HEK293 (cell line): ENCODE data around the gene SLC34A3.

Experiments
- MZF1 ChIP-seq: fragments of 450-650 bp; formaldehyde crosslinking; IDR thresholded peaks from 2 replicates; pipeline ENCODE4 v1.5.1; 2017; ENCODE audit warnings: missing biosample characterization, missing genetic modification characterization, borderline replicate concordance
- PRDM1 ChIP-seq: fragments of 450-650 bp; formaldehyde crosslinking; IDR thresholded peaks from 2 replicates; pipeline ENCODE4; 2016; ENCODE audit warnings: missing biosample characterization, missing genetic modification characterization
- ZFP37 ChIP-seq: fragments of 450-650 bp; formaldehyde crosslinking; IDR thresholded peaks from 2 replicates; pipeline ENCODE4 v1.5.1; 2016; ENCODE audit warnings: missing biosample characterization, missing genetic modification characterization
- ZNF239 ChIP-seq: fragments of 450-650 bp; formaldehyde crosslinking; IDR thresholded peaks from 2 replicates; pipeline ENCODE4 v1.5.1; 2016; ENCODE audit warnings: missing biosample characterization, missing genetic modification characterization
- ZNF394 ChIP-seq: fragments of 450-650 bp; formaldehyde crosslinking; IDR thresholded peaks from 2 replicates; pipeline ENCODE4 v1.5.1; 2016; ENCODE audit warnings: missing biosample characterization, missing genetic modification characterization, mild to moderate bottlenecking, moderate library complexity, borderline replicate concordance
- ZNF501 ChIP-seq: fragments of 450-650 bp; formaldehyde crosslinking; IDR thresholded peaks from 2 replicates; pipeline ENCODE4 v1.5.1; 2016; ENCODE audit warnings: missing biosample characterization, missing genetic modification characterization
- ZNF530 ChIP-seq: fragments of 450-650 bp; formaldehyde crosslinking; IDR thresholded peaks from 2 replicates; pipeline ENCODE4 v1.5.1; 2016; ENCODE audit warnings: low read depth, missing biosample characterization, missing genetic modification characterization
- ZNF707 ChIP-seq: fragments of 450-650 bp; formaldehyde crosslinking; IDR thresholded peaks from 2 replicates; pipeline ENCODE4 v1.5.1; 2016; ENCODE audit warnings: missing biosample characterization, missing genetic modification characterization
- ZNF747 ChIP-seq: fragments of 450-650 bp; formaldehyde crosslinking; IDR thresholded peaks from 2 replicates; pipeline ENCODE4 v1.5.1; 2016; ENCODE audit warnings: missing biosample characterization, missing genetic modification characterization
- TF ChIP-seq, protein P1 (sequence below): fragments of 450-650 bp; formaldehyde crosslinking; IDR thresholded peaks from 2 replicates; pipeline ENCODE4 v1.5.1; 2016; ENCODE audit warnings: missing biosample characterization, missing genetic modification characterization
- TF ChIP-seq, protein P2 (sequence below): fragments of 450-650 bp; formaldehyde crosslinking; IDR thresholded peaks from 2 replicates; pipeline ENCODE4 v1.5.1; 2016; ENCODE audit warnings: missing biosample characterization, missing genetic modification characterization

DNA sequence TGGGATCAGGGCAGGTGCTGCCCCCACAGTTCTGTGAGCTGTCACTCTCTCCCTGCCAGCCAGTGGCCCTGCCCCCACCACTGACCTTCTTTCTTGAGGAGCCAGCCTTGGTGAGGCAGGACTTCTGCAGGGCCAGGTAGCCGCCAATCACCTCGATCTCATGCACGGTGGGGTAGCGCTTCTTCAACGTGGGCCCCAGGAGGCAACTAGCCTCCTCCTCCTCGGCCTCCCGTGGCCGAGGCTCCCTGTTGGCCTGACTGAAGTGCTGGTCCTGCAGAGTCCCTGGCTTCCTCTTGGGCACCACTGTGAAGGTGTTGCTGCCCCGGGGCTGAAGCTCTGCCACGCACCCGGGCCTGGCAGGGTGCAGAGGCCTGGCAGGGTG lies 31.8 kb upstream of the SLC34A3 start:
- no peak for TF ChIP-seq ZNF501
- TF ChIP-seq ZNF530 (tag by site-specific recombination) = no peak
- TF ChIP-seq, protein P1, sequence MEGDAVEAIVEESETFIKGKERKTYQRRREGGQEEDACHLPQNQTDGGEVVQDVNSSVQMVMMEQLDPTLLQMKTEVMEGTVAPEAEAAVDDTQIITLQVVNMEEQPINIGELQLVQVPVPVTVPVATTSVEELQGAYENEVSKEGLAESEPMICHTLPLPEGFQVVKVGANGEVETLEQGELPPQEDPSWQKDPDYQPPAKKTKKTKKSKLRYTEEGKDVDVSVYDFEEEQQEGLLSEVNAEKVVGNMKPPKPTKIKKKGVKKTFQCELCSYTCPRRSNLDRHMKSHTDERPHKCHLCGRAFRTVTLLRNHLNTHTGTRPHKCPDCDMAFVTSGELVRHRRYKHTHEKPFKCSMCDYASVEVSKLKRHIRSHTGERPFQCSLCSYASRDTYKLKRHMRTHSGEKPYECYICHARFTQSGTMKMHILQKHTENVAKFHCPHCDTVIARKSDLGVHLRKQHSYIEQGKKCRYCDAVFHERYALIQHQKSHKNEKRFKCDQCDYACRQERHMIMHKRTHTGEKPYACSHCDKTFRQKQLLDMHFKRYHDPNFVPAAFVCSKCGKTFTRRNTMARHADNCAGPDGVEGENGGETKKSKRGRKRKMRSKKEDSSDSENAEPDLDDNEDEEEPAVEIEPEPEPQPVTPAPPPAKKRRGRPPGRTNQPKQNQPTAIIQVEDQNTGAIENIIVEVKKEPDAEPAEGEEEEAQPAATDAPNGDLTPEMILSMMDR (tag by site-specific recombination) = no peak
- TF ChIP-seq MZF1 = no peak
- TF ChIP-seq ZNF394 (tag by site-specific recombination) = no peak
- no peak for TF ChIP-seq ZFP37 (tag by site-specific recombination)
- no peak for TF ChIP-seq PRDM1 (tag by site-specific recombination)
- TF ChIP-seq ZNF747 (tag by site-specific recombination) = no peak
- no peak for TF ChIP-seq ZNF707 (tag by site-specific recombination)
- TF ChIP-seq, protein P2, sequence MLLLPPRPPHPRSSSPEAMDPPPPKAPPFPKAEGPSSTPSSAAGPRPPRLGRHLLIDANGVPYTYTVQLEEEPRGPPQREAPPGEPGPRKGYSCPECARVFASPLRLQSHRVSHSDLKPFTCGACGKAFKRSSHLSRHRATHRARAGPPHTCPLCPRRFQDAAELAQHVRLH = no peak
- no peak for TF ChIP-seq ZNF239 (tag by site-specific recombination)
